22Rv1 (cell line): ENCODE data around the gene IL34.

ENCODE experiments used
- H3K27ac ChIP-seq: fragments of 450-650 bp; 2 replicates; pipeline ENCODE4 v1.5.1; 2017
- CTCF ChIP-seq: fragments of 450-650 bp; IDR thresholded peaks from 2 replicates; pipeline ENCODE4 v1.5.1; 2017; ENCODE audit warnings: mild to moderate bottlenecking
- ZFX ChIP-seq: fragments of 450-650 bp; IDR thresholded peaks from 2 replicates; pipeline ENCODE4 v1.6.1; 2017; ENCODE audit warnings: antibody characterized with exemption, borderline replicate concordance

Gene IL34

GRCh38 chr16:70680495-70681381 lies 34.4 kb downstream of the IL34 start:
- no peak overlapping the region for H3K27ac ChIP-seq

GRCh38 chr16:70681382-70682238 lies 35.3 kb downstream of the IL34 start:
- H3K27ac ChIP-seq: peak overlapping the region; percentile 81
- TF ChIP-seq ZFX (no peak), CTCF (no peak)

More at GRCh38 chr16:70680495-70681381, 34.4 kb downstream of the IL34 start:
- TF ChIP-seq ZFX: no peak
- no peak for TF ChIP-seq CTCF

GRCh38 chr16:70682239-70683145 lies 36.1 kb downstream of the IL34 start:
- peak overlapping the region; percentile 81 for H3K27ac ChIP-seq
- no peak for TF ChIP-seq CTCF
- no peak for TF ChIP-seq ZFX

DNA sequence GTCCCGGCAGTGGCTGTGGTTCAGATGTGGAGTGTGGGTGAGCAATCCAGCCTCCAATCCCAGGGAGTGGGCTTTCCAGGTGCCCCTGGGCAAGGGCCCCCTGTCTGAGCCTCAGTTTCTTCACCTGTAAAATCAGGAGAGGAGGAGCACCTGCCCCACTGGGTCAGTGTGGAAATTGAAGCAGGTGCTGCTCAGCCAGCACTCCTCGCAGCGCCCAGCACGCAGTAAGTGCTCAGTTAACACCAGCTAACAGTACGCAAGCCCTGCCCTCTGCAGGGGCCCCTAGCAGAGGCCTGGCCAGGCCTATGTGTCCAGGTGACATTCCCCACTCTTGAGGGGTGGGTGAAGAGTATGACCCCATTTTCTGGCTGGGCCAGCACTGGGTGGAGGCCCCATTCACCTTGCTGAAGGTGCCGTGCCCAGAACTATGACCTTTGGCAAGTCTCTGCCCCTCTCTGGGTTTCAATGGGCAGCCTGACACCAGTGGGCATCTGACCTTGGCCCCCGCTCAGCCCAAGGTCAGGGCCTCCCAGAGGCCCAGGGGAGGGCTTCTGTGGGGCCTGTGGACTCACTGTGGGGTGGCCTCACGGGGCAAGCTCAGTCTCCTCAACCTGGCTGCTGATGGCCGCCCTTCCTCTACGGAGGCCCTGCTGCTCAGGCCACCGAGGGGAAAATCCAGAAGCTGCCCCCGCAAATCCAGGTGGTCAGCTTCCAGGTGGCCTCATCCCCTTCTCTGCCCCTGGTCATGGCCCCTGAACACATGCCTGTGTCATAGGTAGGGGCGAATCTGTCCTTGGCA lies 37.0 kb downstream of the IL34 start:
- peak overlapping the region; percentile 81 for H3K27ac ChIP-seq

GRCh38 chr16:70684146-70685060 lies 38.0 kb downstream of the IL34 start:
- TF ChIP-seq ZFX (no peak), CTCF (no peak)
- H3K27ac ChIP-seq: peak overlapping the region; percentile 81

More for the DNA sequence above, 37.0 kb downstream of the IL34 start:
- TF ChIP-seq CTCF: no peak
- no peak for TF ChIP-seq ZFX
